ENCODE measurements around the gene COP1.

GRCh38 chr1:175935166-175935565 lies 271.9 kb downstream of the COP1 start:
- TF ChIP-seq ZNF891 (CRISPR knock-in tag; IDR thresholded peaks at IDR 0.05), result no peak
- no peak for TF ChIP-seq YY1 (IDR thresholded peaks at IDR 0.05; ENCODE audit: insufficient read depth, insufficient replicate concordance, low read depth, low read length)
- TF ChIP-seq GABPA (IDR thresholded peaks at IDR 0.05; ENCODE audit: low read depth, low read length), result no peak
- no peak for TF ChIP-seq GABPA (CRISPR knock-in tag; IDR thresholded peaks at IDR 0.05; ENCODE audit: low read depth)
- TF ChIP-seq ZNF121 (CRISPR knock-in tag; IDR thresholded peaks at IDR 0.05), result no peak

Data from HepG2 (cell line).